ENCODE results near the gene U2AF2. TPM values are rescaled to one million over a fixed set of nuclear protein-coding genes. Genes with fewer than 3 reads are reported as not detected.

U2AF2 gene
- total and polyA plus RNA-seq, 9 of the 15 experiments (the other 6 are each of a cell fraction or from before 2014, with no cell fraction given) = 3.0 to 331 (median 157) TPM

GRCh38 chr19:55674841-55675660 is 20.2 kb downstream of the U2AF2 start, which contains the start of gene EPN1 (continued):
- peak; percentile 81; the same call in 1 of the 2 replicates for TF ChIP-seq THRB (CRISPR knock-in tag; conservative IDR thresholded peaks at IDR 0.05)
- 0 out of 2 replicates have a peak, but pooled peaks have one; percentile 70 for TF ChIP-seq MXI1 (IDR thresholded peaks at IDR 0.05; ENCODE audit: low read depth, low read length)
- TF ChIP-seq HMG20A (CRISPR knock-in tag; conservative IDR thresholded peaks at IDR 0.05) = no peak
- 0 out of 4 replicates have a peak, but pooled peaks of 1 of the 2 experiments have one; percentile 46 for TF ChIP-seq BCLAF1 (IDR thresholded peaks at IDR 0.05; ENCODE audit: borderline replicate concordance in 1 of 2, control insufficient read depth in 1 of 2, low read depth in 2 of 2, low read length in 1 of 2)
- no peak for TF ChIP-seq SMAD1 (IDR thresholded peaks at IDR 0.05; ENCODE audit: low read depth, low read length, partially characterized antibody)
- TF ChIP-seq ZNF695 (CRISPR knock-in tag; IDR thresholded peaks at IDR 0.05) = no peak
- TF ChIP-seq GATAD2B (IDR thresholded peaks at IDR 0.05; ENCODE audit: borderline replicate concordance) = peak; percentile 98
- no peak for TF ChIP-seq MYBL2 (IDR thresholded peaks at IDR 0.05; ENCODE audit: low read depth)
- TF ChIP-seq MYBL2 (CRISPR knock-in tag; IDR thresholded peaks at IDR 0.05; ENCODE audit: borderline replicate concordance) = no peak
- TF ChIP-seq BDP1 (IDR thresholded peaks at IDR 0.05; ENCODE audit: insufficient read depth, insufficient read length) = no peak
- no peak for TF ChIP-seq RFX5 (IDR thresholded peaks at IDR 0.05; ENCODE audit: low read depth, low read length)
- TF ChIP-seq TOE1 (IDR thresholded peaks at IDR 0.05; ENCODE audit: borderline replicate concordance) = no peak
- no peak for TF ChIP-seq TOE1 (CRISPR knock-in tag; IDR thresholded peaks at IDR 0.05; ENCODE audit: borderline replicate concordance, low read depth)
- 0 out of 2 replicates have a peak, but pooled peaks have one; percentile 69 for TF ChIP-seq ZNF609 (CRISPR knock-in tag; IDR thresholded peaks at IDR 0.05; ENCODE audit: borderline replicate concordance)
- TF ChIP-seq MBD2 (IDR thresholded peaks at IDR 0.05; ENCODE audit: borderline replicate concordance, low read depth) = peak; percentile 74; the same call in 1 of the 2 replicates
- no peak for TF ChIP-seq MXD1 (CRISPR knock-in tag; IDR thresholded peaks at IDR 0.05; ENCODE audit: borderline replicate concordance, poor library complexity, severe bottlenecking)

Data from K562 (cell line).